GM19463 (cell line): ENCODE measurements around the gene PPEF1.

Experiments used
- ATAC-seq: cut with Tn5 transposase; IDR thresholded peaks from one replicate; pipeline ENCODE4 v1.9.1; 2021; ENCODE audit warnings: mild to moderate bottlenecking, moderate library complexity; ENCODE audit not compliant: unreplicated experiment

Gene PPEF1

GRCh38 chrX:18707426-18708049 is at the start of gene PPEF1:
TSS of gene PPEF1 (plus strand) at chrX:18707645. CDS start at chrX:18707781, 136 bp downstream.
- ATAC-seq: no peak

- ATAC-seq: no peak
Observed at GRCh38 chrX:18661273-18661672, 46.2 kb upstream of the PPEF1 start.

- no peak for ATAC-seq
Observed at GRCh38 chrX:18664947-18665346, 42.5 kb upstream of the PPEF1 start.

DNA sequence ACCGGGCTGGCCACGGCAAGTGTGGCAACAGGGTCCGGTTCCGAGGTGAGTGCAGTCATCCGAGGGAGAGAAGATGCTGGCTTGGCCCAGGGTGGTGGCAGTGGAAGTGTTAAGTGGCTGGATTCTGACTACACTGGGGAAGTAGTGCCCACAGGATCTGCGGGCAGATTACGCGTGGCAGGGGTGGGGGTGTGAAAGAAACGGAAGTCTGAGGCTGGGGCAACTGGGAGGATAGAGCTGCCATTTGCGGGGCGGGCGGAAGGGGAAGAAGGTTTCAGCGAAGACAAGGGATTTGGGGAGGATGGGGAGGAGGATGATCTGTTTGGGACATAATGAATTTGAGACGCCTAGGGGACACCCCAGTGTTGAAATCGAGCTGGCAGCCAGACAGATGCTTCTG is 40.8 kb upstream of the PPEF1 start:
- ATAC-seq: no peak

GRCh38 chrX:18668071-18668835 is 39.2 kb upstream of the PPEF1 start:
- ATAC-seq: no peak

DNA sequence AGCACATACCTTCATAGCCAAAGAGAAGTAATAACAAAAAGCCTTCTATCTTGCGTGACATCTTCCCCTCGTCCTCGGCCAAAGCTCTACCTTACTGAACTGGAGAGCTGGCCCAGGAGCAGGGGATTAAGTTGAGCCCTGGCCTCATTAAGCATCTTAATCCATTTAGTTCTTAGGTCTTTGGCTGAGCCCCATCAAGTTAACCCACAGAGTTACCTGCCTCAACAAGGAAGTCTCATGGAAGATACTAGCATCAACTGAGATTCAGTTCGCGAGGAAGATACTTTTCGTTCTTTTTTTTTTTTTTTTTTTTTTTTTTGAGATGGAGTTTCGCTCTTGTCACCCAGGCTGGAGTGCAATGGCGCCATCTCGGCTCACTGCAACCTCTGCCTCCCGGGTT is 35.4 kb upstream of the PPEF1 start, which contains the start of gene RS1:
RS1 (minus strand) TSS at position 101 of the 400 bp plus-strand sequence; CDS start at position 61, 40 bp downstream.
- no peak for ATAC-seq

DNA sequence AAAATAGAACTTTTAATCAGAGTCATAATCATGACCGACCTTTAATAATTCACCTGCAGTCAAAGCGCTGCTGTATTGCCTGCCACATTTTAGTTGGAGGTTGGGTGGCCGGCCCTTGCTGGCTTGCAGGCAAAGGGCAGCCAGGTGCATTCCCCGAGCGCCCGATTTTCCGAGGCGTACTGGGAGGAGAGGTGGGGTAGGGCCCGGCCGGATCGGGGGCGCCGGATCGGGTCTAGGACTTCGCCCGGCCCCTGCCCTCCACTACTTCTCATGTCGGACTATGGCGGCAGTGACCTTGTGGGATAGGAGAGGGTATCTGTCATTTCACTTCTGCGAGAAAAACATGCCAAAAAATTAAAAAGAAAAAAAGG is 33.0 kb upstream of the PPEF1 start:
- ATAC-seq: peak; percentile 24

DNA sequence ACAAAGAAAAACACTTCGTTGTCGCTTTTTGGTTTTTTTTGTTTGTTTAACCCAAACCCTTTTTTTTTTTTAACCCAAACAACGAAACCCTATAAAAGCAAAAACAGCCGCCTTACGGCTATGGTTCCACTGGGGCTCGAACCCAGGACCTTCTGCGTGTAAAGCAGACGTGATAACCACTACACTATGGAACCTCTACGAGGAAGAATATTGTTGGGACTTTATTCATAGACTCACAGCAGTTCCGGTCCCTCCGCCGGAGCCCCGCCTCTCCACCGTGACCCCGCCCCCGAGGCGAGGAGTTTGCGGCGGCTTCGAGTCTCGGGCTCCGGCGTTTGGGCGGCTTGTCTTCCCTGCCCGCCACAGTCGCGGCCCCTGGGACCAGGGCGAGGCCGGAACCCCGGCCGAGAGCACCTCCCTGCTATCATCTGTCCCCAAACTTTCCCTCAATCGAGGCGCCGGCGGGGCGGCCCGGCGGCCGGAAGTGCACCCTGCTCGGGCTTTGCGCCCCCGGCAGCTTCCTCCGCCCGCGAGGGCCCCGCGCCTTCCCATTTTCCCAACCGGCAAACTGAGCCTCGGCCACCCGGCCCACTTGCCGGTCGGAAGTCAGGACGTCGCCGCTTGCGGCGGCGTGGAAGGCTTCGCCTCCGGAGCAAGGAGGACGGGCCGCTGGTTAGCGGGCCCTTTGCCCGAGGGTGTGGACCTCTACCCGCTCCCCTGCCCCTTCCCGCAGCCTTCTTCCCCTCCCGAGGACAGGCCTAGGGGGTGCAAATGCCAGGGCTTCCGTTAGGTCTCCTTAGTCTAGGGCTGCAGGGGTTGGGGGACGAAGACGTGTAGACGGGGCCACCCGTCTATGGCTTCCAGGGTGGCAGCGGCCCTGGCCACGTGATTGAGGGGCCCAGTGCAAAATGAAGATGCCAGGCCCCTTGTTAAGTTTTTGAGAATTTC is 32.4 kb upstream of the PPEF1 start:
- peak; percentile 82 for ATAC-seq

DNA sequence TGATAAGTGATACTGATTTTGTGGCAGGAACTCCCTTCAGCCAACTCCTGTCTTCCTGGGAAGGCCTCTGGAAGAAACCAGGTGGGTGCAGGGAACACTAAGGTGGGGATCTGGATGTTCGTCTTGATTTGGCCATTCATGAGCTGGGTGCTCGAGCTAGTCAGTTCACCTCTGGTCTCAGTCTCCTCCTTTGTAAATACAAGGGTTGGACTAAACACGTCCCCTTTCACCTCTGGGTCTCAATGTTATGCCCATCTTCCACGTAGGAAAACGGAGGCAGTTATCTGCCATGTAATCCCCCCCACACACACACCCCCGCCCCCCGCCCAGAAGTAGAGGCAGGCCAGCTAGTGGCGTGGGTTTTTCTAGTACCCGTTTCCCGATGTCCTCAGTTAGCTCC is 31.4 kb upstream of the PPEF1 start:
- no peak for ATAC-seq

- ATAC-seq: no peak
Observed at GRCh38 chrX:18676470-18676869, 31.0 kb upstream of the PPEF1 start.

DNA sequence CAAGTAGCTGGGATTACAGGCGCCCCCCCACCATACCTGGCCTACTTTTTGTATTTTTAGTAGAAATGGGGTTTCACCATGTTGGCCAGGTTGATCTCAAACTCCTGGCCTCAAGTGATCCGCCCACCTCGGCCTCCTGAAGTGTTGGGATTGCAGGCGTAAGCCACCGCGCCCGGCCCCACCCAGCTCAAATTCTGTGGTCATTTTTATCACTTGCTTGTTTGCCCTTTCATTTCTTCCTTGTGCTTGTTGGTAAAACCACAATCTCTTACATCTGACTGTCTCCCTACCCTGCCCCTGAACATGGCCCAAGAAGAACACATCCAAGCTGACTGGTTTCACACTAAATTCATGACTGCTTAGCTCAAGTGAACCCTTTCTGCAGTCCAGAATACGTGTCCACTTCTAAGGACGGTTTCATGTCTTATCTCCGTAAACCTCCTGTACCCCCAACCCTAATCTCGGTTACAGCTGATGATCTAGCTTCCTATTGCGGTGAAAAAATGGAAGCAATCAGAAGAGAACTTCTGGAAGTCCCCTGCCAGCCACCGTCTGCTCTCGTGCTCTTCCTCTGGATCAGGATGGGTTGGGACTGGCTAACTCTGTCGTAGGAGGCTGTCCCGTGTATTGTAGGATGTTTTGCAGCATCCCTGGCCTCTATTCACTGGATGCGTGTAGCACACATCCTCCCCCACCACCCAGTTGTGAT is 30.1 kb upstream of the PPEF1 start:
- ATAC-seq: no peak

DNA sequence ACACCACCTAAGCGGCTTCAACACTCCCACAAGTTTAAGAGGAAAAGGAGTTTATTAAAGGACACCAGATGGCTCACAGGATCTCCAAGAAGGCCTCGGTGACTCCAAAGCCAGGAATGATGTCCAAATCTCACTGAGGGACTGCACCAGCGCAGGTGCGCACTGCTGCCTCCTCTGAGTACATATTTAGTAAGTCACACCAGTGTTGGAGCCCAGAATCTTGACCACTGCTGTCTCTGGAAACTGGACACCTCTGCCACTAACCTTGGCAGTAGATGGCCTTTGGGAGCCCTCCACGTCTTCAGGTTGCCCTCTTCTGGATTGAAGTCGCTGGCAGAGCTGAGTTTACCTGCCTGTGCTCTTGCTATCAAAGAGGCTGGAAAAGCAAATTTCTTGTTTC is 25.4 kb upstream of the PPEF1 start:
- no peak for ATAC-seq

GRCh38 chrX:18682979-18683387 is 24.5 kb upstream of the PPEF1 start:
- ATAC-seq: no peak

DNA sequence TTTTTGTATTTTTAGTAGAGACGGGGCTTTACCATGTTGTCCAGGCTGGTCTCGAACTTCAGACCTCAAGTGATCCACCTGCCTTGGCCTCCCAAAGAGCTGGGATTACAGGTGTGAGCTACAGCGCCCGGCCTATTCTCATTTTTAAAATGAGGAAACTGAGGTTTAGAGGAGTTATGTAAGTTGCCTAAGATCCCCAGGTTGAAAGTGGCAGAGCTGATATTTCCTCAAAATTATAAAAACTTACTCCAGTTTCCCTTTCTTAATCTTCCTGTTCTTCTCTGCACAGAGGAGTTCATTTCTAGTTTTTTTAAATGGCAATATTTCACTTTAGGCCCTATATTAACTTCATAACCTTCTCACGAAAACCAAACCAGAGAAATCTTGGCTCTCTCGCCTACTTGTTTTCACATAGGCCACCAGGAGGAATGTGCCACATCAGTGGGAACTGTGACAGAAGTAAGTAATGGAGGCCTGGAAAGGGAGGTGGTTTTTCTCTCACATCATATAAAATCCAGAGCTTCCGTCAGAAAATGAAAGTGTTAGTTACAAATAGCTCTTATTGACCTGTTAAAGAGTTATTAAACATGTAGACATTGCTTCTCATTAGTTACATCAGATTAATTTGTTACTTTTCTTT is 19.5 kb upstream of the PPEF1 start:
- ATAC-seq: no peak

DNA sequence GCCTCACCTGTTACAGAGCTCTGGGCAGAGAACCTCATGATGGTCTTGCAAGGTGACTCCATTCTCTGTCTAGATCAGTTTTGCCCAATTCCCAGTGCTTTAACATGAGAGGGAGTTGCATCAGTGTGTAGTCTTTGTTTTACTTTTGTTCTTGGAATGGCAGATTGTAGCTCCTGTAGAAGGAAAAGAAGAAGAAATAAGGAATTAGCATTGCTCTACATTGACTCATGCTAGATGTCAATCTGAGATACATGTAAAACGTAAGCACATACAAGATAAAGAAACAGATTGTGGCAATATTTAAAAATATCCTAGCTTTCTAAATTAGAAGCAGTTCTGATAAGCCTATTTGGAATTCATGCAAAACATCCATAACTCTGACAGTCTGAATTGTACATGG is 16.0 kb upstream of the PPEF1 start:
- ATAC-seq: no peak

GRCh38 chrX:18692541-18692940 is 14.9 kb upstream of the PPEF1 start:
- no peak for ATAC-seq

- ATAC-seq: no peak
Observed at GRCh38 chrX:18696653-18697052, 10.8 kb upstream of the PPEF1 start.

GRCh38 chrX:18698737-18699650 is 8.5 kb upstream of the PPEF1 start:
- no peak for ATAC-seq

- ATAC-seq: no peak
Observed at GRCh38 chrX:18701621-18702361, 5.7 kb upstream of the PPEF1 start.
